Stimulated activated naive CD8-positive, alpha-beta T cell treated with anti-CD3 and anti-CD28 coated beads, Interleukin-15, amount 100 ng/mL, for 72 hours (primary cell): ENCODE data around the gene PLEKHA3.

Experiments
- ATAC-seq: fragments of 150-1000 bp; cut with Tn5 transposase; 2 replicates; pipeline ENCODE4 v1.10.0; 2021; ENCODE audit warnings: mild to moderate bottlenecking, moderate library complexity
- DNase-seq, 2 donors: peaks; one replicate each; pipeline ENCODE4 v3.0.0; 2021 to 2022
- H3K27ac Mint-ChIP-seq, 2 donors: one replicate each; pipeline ENCODE4 v1.8.0; 2022; ENCODE audit warnings: mild to moderate bottlenecking in 2 of 2, mixed read lengths in 2 of 2, moderate library complexity in 2 of 2
- H3K27me3 Mint-ChIP-seq: one replicate; pipeline ENCODE4 v1.8.0; 2022; ENCODE audit warnings: mixed read lengths
- H3K4me1 Mint-ChIP-seq: one replicate; pipeline ENCODE4 v1.8.0; 2022; ENCODE audit warnings: mild to moderate bottlenecking, mixed read lengths
- H3K4me3 Mint-ChIP-seq, 2 donors: one replicate each; pipeline ENCODE4 v1.8.0; 2022; ENCODE audit warnings: mild to moderate bottlenecking in 2 of 2, mixed read lengths in 2 of 2, moderate library complexity in 1 of 2
- H3K9me3 Mint-ChIP-seq, 2 donors: one replicate each; pipeline ENCODE4 v1.8.0; 2022; ENCODE audit warnings: mixed read lengths in 2 of 2

PLEKHA3 gene

GRCh38 chr2:178473931-178474330, 6.3 kb upstream of the PLEKHA3 start:
- Mint-ChIP-seq H3K9me3 (no peaks in the 10 kb centered on the region), H3K27ac (no peak overlapping the region), H3K4me1 (peaks cover 16% of the 10 kb centered on the region), H3K4me3 (no peak overlapping the region), H3K27me3 (no peaks in the 10 kb centered on the region)
- no peak for DNase-seq
- no peak for ATAC-seq

GRCh38 chr2:178474560-178474959, 5.7 kb upstream of the PLEKHA3 start:
- ATAC-seq (no peak), DNase-seq (no peak)
- Mint-ChIP-seq H3K27me3 (no peaks in the 10 kb centered on the region), H3K4me3 (no peak overlapping the region), H3K27ac (no peak overlapping the region), H3K4me1 (peaks cover 21% of the 10 kb centered on the region), H3K9me3 (no peaks in the 10 kb centered on the region)

- ATAC-seq (no peak), DNase-seq (no peak)
- Mint-ChIP-seq H3K4me3 (no peak overlapping the region), H3K27ac (no peak overlapping the region), H3K4me1 (peaks cover 26% of the 10 kb centered on the region), H3K9me3 (no peaks in the 10 kb centered on the region), H3K27me3 (no peaks in the 10 kb centered on the region)
Observed at GRCh38 chr2:178476477-178476876, 3.8 kb upstream of the PLEKHA3 start.

GRCh38 chr2:178477443-178478129, 2.7 kb upstream of the PLEKHA3 start:
- DNase-seq (no peak), ATAC-seq (no peak)
- Mint-ChIP-seq H3K27ac (peak overlapping the region in 1 of 2 donors; percentile 27), H3K4me3 (peak overlapping the region; percentile 95 to 99), H3K4me1 (peaks cover 37% of the 10 kb centered on the region), H3K27me3 (no peaks in the 10 kb centered on the region), H3K9me3 (no peaks in the 10 kb centered on the region)

- Mint-ChIP-seq H3K9me3 (no peaks in the 10 kb centered on the region), H3K4me3 (peak overlapping the region; percentile 95 to 99), H3K27me3 (no peaks in the 10 kb centered on the region), H3K4me1 (peaks cover 42% of the 10 kb centered on the region), H3K27ac (peak overlapping the region; percentile 95 to 97)
- DNase-seq (no peak), ATAC-seq (no peak)
Observed at GRCh38 chr2:178478130-178478438, 2.2 kb upstream of the PLEKHA3 start.

- peak within 1 kb of the TSS; percentile 95 to 99 for H3K4me3 Mint-ChIP-seq
- peaks cover 37% of the 10 kb centered on the region for H3K4me1 Mint-ChIP-seq
- H3K27me3 Mint-ChIP-seq, result no peaks in the 10 kb centered on the region
- peak within 1 kb of the TSS; percentile 95 to 97 for H3K27ac Mint-ChIP-seq
- ATAC-seq, result peak; percentile 76
- no peaks in the 10 kb centered on the region for H3K9me3 Mint-ChIP-seq
- DNase-seq, result peak; percentile 75 to 81
Observed at GRCh38 chr2:178478439-178479274, 1.6 kb upstream of the PLEKHA3 start, which contains the start of gene FKBP7. Gene FKBP7, minus strand, starts transcription at chr2:178478600. Its CDS starts 101 bp downstream, at chr2:178478499.

GRCh38 chr2:178479275-178479616, 1.0 kb upstream of the PLEKHA3 start:
- Mint-ChIP-seq H3K27ac (peak overlapping the region; percentile 95 to 97), H3K27me3 (no peaks in the 10 kb centered on the region), H3K9me3 (no peaks in the 10 kb centered on the region), H3K4me1 (peaks cover 37% of the 10 kb centered on the region), H3K4me3 (peak overlapping the region; percentile 95 to 99)
- DNase-seq (no peak), ATAC-seq (peak; percentile 1)

GRCh38 chr2:178479758-178480226, 465 bp upstream of the PLEKHA3 start:
- ATAC-seq, result no peak
- no peaks in the 10 kb centered on the region for H3K27me3 Mint-ChIP-seq
- H3K4me1 Mint-ChIP-seq, result peaks cover 42% of the 10 kb centered on the region
- peak overlapping the region; percentile 95 to 99 for H3K4me3 Mint-ChIP-seq
- H3K9me3 Mint-ChIP-seq, result no peaks in the 10 kb centered on the region
- DNase-seq, result no peak
- peak overlapping the region; percentile 48 to 86 for H3K27ac Mint-ChIP-seq

- Mint-ChIP-seq H3K4me1 (peaks cover 37% of the 10 kb centered on the region), H3K4me3 (peak overlapping the region; percentile 95 to 99), H3K27ac (no peak overlapping the region), H3K27me3 (no peaks in the 10 kb centered on the region), H3K9me3 (no peaks in the 10 kb centered on the region)
- DNase-seq (peak in 1 of 2 donors; percentile 11), ATAC-seq (no peak)
Observed at GRCh38 chr2:178482437-178482836, 2.2 kb downstream of the PLEKHA3 start.

GRCh38 chr2:178484245-178485041, 4.2 kb downstream of the PLEKHA3 start:
- Mint-ChIP-seq H3K9me3 (no peaks in the 10 kb centered on the region), H3K4me3 (no peak overlapping the region), H3K4me1 (peaks cover 44% of the 10 kb centered on the region), H3K27me3 (no peaks in the 10 kb centered on the region), H3K27ac (no peak overlapping the region)
- DNase-seq (no peak), ATAC-seq (no peak)

GRCh38 chr2:178485356-178485755, 5.1 kb downstream of the PLEKHA3 start:
- ATAC-seq (no peak), DNase-seq (no peak)
- no peaks in the 10 kb centered on the region for H3K27me3 Mint-ChIP-seq
- H3K4me1 Mint-ChIP-seq, result peaks cover 41% of the 10 kb centered on the region
- H3K4me3 Mint-ChIP-seq, result no peak overlapping the region
- no peak overlapping the region for H3K27ac Mint-ChIP-seq
- no peaks in the 10 kb centered on the region for H3K9me3 Mint-ChIP-seq

GRCh38 chr2:178491612-178492011, 11.4 kb downstream of the PLEKHA3 start:
- no peak for ATAC-seq

GRCh38 chr2:178496049-178496448, 15.8 kb downstream of the PLEKHA3 start:
- peaks cover 5% of the 10 kb centered on the region for H3K4me1 Mint-ChIP-seq
- ATAC-seq, result no peak
- no peak overlapping the region for H3K4me3 Mint-ChIP-seq

More at GRCh38 chr2:178491612-178492011, 11.4 kb downstream of the PLEKHA3 start:
- H3K27ac Mint-ChIP-seq, result no peak overlapping the region
- DNase-seq, result no peak
- no peak overlapping the region for H3K4me3 Mint-ChIP-seq
- H3K27me3 Mint-ChIP-seq, result no peaks in the 10 kb centered on the region
- no peaks in the 10 kb centered on the region for H3K9me3 Mint-ChIP-seq
- peaks cover 21% of the 10 kb centered on the region for H3K4me1 Mint-ChIP-seq

GRCh38 chr2:178498137-178498536, 17.9 kb downstream of the PLEKHA3 start:
- Mint-ChIP-seq H3K27me3 (no peaks in the 10 kb centered on the region), H3K4me1 (no peaks in the 10 kb centered on the region), H3K27ac (no peak overlapping the region), H3K4me3 (no peak overlapping the region), H3K9me3 (no peaks in the 10 kb centered on the region)
- ATAC-seq (no peak), DNase-seq (no peak)

More at GRCh38 chr2:178496049-178496448, 15.8 kb downstream of the PLEKHA3 start:
- no peaks in the 10 kb centered on the region for H3K27me3 Mint-ChIP-seq
- H3K9me3 Mint-ChIP-seq, result no peaks in the 10 kb centered on the region
- peak overlapping the region in 1 of 2 donors; percentile 26 for H3K27ac Mint-ChIP-seq
- no peak for DNase-seq

GRCh38 chr2:178499640-178500039, 19.4 kb downstream of the PLEKHA3 start:
- no peak for ATAC-seq
- H3K27ac Mint-ChIP-seq, result peak overlapping the region in 1 of 2 donors; percentile 13
- H3K4me1 Mint-ChIP-seq, result no peaks in the 10 kb centered on the region
- no peaks in the 10 kb centered on the region for H3K9me3 Mint-ChIP-seq
- H3K4me3 Mint-ChIP-seq, result no peak overlapping the region
- no peak for DNase-seq
- no peaks in the 10 kb centered on the region for H3K27me3 Mint-ChIP-seq
